K562 (cell line): ENCODE results near the gene IL2. TPM values are rescaled to one million over a fixed set of nuclear protein-coding genes. Genes with fewer than 3 reads are reported as not detected.

Experiments used
- COPS2 ChIP-seq: fragments of 450-650 bp; conservative IDR thresholded peaks from 2 replicates; pipeline ENCODE4 v1.6.1; 2016; ENCODE audit warnings: mild to moderate bottlenecking, moderate library complexity
- CXXC5 ChIP-seq: fragments of 250-450 bp; sonication (Bioruptor Pico); IDR thresholded peaks from 2 replicates; pipeline ENCODE4 v1.8.0; 2022; ENCODE audit warnings: inconsistent platforms, mild to moderate bottlenecking, moderate library complexity
- DDX20 ChIP-seq: fragments of 450-650 bp; IDR thresholded peaks from 2 replicates; pipeline ENCODE4 v1.6.1; 2016; ENCODE audit warnings: missing genetic modification characterization, low read depth, mild to moderate bottlenecking, missing compliant biosample characterization, moderate library complexity
- NFIC ChIP-seq: fragments of 450-650 bp; IDR thresholded peaks from 2 replicates; pipeline ENCODE4 v1.6.1; 2017; ENCODE audit warnings: mild to moderate bottlenecking, inconsistent platforms
- NRF1 ChIP-seq, 2 experiments: fragments of 450-650 bp; IDR thresholded peaks in 1 of 2; conservative IDR thresholded peaks in 1 of 2; 2 replicates each; pipeline ENCODE4 v1.6.1; 2014; ENCODE audit warnings: mild to moderate bottlenecking in 2 of 2
- polyA plus RNA-seq, 8 experiments: library from polyadenylated mRNA; depleted of rRNA in 4 of 8; stranded (reverse) in 5 of 8; unstranded in 3 of 8; fragments of >200 nt; fragmentation: Nextera tagmentation in 2 of 8; fragmentation: Illumina TruSeq in 1 of 8; extraction: Ambion mirVana in 2 of 8; extraction: Trizol in 1 of 8; gene quantifications; 2 replicates each; pipeline versions ENCODE4 v1.2.1 to v1.2.3, GENCODE V29; 2011 to 2014; ENCODE audit warnings: inconsistent platforms in 1 of 8, missing spikeins in 1 of 8
- total RNA-seq, 7 experiments: library from RNA; depleted of rRNA in 6 of 7; stranded (reverse); fragments of >200 nt in 6 of 7; fragmentation: Illumina TruSeq in 2 of 7; extraction: Trizol in 2 of 7; gene quantifications; 2 replicates each; pipeline versions ENCODE4 v1.2.1 to v1.2.3, GENCODE V29; 2011 to 2021; ENCODE audit warnings: low replicate concordance in 1 of 7
- TF ChIP-seq, protein P1 (sequence below): fragments of 450-650 bp; IDR thresholded peaks from 2 replicates; pipeline ENCODE4 v1.6.1; 2016; ENCODE audit warnings: mild to moderate bottlenecking, moderate library complexity

Gene IL2
- total and polyA plus RNA-seq, 9 of the 15 experiments (the other 6 are each of a cell fraction or from before 2014, with no cell fraction given) = 0.11 to 0.89 TPM; not detected in 7

GRCh38 chr4:122500852-122501501 lies 44.5 kb upstream of the IL2 start (continued):
- TF ChIP-seq, protein P1, sequence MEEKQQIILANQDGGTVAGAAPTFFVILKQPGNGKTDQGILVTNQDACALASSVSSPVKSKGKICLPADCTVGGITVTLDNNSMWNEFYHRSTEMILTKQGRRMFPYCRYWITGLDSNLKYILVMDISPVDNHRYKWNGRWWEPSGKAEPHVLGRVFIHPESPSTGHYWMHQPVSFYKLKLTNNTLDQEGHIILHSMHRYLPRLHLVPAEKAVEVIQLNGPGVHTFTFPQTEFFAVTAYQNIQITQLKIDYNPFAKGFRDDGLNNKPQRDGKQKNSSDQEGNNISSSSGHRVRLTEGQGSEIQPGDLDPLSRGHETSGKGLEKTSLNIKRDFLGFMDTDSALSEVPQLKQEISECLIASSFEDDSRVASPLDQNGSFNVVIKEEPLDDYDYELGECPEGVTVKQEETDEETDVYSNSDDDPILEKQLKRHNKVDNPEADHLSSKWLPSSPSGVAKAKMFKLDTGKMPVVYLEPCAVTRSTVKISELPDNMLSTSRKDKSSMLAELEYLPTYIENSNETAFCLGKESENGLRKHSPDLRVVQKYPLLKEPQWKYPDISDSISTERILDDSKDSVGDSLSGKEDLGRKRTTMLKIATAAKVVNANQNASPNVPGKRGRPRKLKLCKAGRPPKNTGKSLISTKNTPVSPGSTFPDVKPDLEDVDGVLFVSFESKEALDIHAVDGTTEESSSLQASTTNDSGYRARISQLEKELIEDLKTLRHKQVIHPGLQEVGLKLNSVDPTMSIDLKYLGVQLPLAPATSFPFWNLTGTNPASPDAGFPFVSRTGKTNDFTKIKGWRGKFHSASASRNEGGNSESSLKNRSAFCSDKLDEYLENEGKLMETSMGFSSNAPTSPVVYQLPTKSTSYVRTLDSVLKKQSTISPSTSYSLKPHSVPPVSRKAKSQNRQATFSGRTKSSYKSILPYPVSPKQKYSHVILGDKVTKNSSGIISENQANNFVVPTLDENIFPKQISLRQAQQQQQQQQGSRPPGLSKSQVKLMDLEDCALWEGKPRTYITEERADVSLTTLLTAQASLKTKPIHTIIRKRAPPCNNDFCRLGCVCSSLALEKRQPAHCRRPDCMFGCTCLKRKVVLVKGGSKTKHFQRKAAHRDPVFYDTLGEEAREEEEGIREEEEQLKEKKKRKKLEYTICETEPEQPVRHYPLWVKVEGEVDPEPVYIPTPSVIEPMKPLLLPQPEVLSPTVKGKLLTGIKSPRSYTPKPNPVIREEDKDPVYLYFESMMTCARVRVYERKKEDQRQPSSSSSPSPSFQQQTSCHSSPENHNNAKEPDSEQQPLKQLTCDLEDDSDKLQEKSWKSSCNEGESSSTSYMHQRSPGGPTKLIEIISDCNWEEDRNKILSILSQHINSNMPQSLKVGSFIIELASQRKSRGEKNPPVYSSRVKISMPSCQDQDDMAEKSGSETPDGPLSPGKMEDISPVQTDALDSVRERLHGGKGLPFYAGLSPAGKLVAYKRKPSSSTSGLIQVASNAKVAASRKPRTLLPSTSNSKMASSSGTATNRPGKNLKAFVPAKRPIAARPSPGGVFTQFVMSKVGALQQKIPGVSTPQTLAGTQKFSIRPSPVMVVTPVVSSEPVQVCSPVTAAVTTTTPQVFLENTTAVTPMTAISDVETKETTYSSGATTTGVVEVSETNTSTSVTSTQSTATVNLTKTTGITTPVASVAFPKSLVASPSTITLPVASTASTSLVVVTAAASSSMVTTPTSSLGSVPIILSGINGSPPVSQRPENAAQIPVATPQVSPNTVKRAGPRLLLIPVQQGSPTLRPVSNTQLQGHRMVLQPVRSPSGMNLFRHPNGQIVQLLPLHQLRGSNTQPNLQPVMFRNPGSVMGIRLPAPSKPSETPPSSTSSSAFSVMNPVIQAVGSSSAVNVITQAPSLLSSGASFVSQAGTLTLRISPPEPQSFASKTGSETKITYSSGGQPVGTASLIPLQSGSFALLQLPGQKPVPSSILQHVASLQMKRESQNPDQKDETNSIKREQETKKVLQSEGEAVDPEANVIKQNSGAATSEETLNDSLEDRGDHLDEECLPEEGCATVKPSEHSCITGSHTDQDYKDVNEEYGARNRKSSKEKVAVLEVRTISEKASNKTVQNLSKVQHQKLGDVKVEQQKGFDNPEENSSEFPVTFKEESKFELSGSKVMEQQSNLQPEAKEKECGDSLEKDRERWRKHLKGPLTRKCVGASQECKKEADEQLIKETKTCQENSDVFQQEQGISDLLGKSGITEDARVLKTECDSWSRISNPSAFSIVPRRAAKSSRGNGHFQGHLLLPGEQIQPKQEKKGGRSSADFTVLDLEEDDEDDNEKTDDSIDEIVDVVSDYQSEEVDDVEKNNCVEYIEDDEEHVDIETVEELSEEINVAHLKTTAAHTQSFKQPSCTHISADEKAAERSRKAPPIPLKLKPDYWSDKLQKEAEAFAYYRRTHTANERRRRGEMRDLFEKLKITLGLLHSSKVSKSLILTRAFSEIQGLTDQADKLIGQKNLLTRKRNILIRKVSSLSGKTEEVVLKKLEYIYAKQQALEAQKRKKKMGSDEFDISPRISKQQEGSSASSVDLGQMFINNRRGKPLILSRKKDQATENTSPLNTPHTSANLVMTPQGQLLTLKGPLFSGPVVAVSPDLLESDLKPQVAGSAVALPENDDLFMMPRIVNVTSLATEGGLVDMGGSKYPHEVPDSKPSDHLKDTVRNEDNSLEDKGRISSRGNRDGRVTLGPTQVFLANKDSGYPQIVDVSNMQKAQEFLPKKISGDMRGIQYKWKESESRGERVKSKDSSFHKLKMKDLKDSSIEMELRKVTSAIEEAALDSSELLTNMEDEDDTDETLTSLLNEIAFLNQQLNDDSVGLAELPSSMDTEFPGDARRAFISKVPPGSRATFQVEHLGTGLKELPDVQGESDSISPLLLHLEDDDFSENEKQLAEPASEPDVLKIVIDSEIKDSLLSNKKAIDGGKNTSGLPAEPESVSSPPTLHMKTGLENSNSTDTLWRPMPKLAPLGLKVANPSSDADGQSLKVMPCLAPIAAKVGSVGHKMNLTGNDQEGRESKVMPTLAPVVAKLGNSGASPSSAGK = 0 out of 2 replicates have a peak, but pooled peaks have one; percentile 12
- TF ChIP-seq NFIC (peak; percentile 73), NRF1 (conservative IDR thresholded peaks at IDR 0.05 in 1 of 2, IDR thresholded peaks at IDR 0.05 in 1 of 2) (peak in 1 of 2 experiments; percentile 17; a peak in 1 of 4 replicates), DDX20 (tag) (peak; percentile 10; the same call in 1 of the 2 replicates), COPS2 (no peak), CXXC5 (CRISPR knock-in tag) (0 out of 2 replicates have a peak, but pooled peaks have one; percentile 41)
- TF ChIP-seq, all 486 proteins: peak for 38
